ENCODE measurements around the gene HOXA6. TPM values are rescaled to one million over a fixed set of nuclear protein-coding genes. Genes with fewer than 3 reads are reported as not detected.

The HOXA6 gene
- total RNA-seq, 1 donor, result 7.6 TPM

GRCh38 chr7:27145914-27146412 lies 1.6 kb downstream of the HOXA6 start:
- peaks cover 35% of the 10 kb centered on the region for H3K4me1 ChIP-seq (ENCODE audit: insufficient read depth, low read length)
- H3K4me2 ChIP-seq (ENCODE audit: insufficient read depth, low read length), result no peak overlapping the region
- no peak for TF ChIP-seq CTCF (IDR thresholded peaks at IDR 0.05; ENCODE audit: extremely low read depth, low read depth, low read length)
- H2AFZ ChIP-seq (ENCODE audit: low read length), result no peak overlapping the region
- peaks cover 13% of the 10 kb centered on the region for H4K20me1 ChIP-seq (ENCODE audit: insufficient read depth, low read length)
- H3K79me2 ChIP-seq (ENCODE audit: insufficient read depth, low read length), result peaks cover 99% of the 10 kb centered on the region
- H3K9me3 ChIP-seq (ENCODE audit: low read depth, low read length), result no peaks in the 10 kb centered on the region
- H3K27ac ChIP-seq (ENCODE audit: low read depth, low read length), result no peak overlapping the region
- no peak overlapping the region for H3K4me3 ChIP-seq (ENCODE audit: insufficient read depth, low read length)
- H3K36me3 ChIP-seq (ENCODE audit: insufficient read depth, low read length), result peaks cover 46% of the 10 kb centered on the region
- H3K27me3 ChIP-seq (ENCODE audit: insufficient read depth, low read length), result no peaks in the 10 kb centered on the region
- peak; percentile 86 for DNase-seq (ENCODE audit: insufficient read length, low spot score, missing footprints)

- no peak overlapping the region for H3K27ac ChIP-seq (ENCODE audit: low read depth, low read length)
- DNase-seq (ENCODE audit: insufficient read length, low spot score, missing footprints), result peak; percentile 80
- no peaks in the 10 kb centered on the region for H3K9me3 ChIP-seq (ENCODE audit: low read depth, low read length)
- H3K4me1 ChIP-seq (ENCODE audit: insufficient read depth, low read length), result peaks cover 33% of the 10 kb centered on the region
- peaks cover 52% of the 10 kb centered on the region for H3K36me3 ChIP-seq (ENCODE audit: insufficient read depth, low read length)
- no peak overlapping the region for H3K4me3 ChIP-seq (ENCODE audit: insufficient read depth, low read length)
- peaks cover 98% of the 10 kb centered on the region for H3K79me2 ChIP-seq (ENCODE audit: insufficient read depth, low read length)
- peaks cover 9% of the 10 kb centered on the region for H4K20me1 ChIP-seq (ENCODE audit: insufficient read depth, low read length)
- H3K4me2 ChIP-seq (ENCODE audit: insufficient read depth, low read length), result no peak overlapping the region
- H3K27me3 ChIP-seq (ENCODE audit: insufficient read depth, low read length), result no peaks in the 10 kb centered on the region
- TF ChIP-seq CTCF (IDR thresholded peaks at IDR 0.05; ENCODE audit: extremely low read depth, low read depth, low read length), result no peak
- no peak overlapping the region for H2AFZ ChIP-seq (ENCODE audit: low read length)
Measured at GRCh38 chr7:27145165-27145913, 2.2 kb downstream of the HOXA6 start.

GRCh38 chr7:27144781-27145164 lies 2.8 kb downstream of the HOXA6 start:
- peaks cover 27% of the 10 kb centered on the region for H3K4me1 ChIP-seq (ENCODE audit: insufficient read depth, low read length)

More at GRCh38 chr7:27144781-27145164, 2.8 kb downstream of the HOXA6 start:
- Histone ChIP-seq H3K9me3 (ENCODE audit: low read depth, low read length) (no peaks in the 10 kb centered on the region), H3K27me3 (ENCODE audit: insufficient read depth, low read length) (no peaks in the 10 kb centered on the region), H3K36me3 (ENCODE audit: insufficient read depth, low read length) (peaks cover 58% of the 10 kb centered on the region), H4K20me1 (ENCODE audit: insufficient read depth, low read length) (peaks cover 4% of the 10 kb centered on the region), H2AFZ (ENCODE audit: low read length) (no peak overlapping the region), H3K27ac (ENCODE audit: low read depth, low read length) (no peak overlapping the region), H3K79me2 (ENCODE audit: insufficient read depth, low read length) (peaks cover 94% of the 10 kb centered on the region), H3K4me3 (ENCODE audit: insufficient read depth, low read length) (no peak overlapping the region), H3K4me2 (ENCODE audit: insufficient read depth, low read length) (no peak overlapping the region)
- peak; percentile 88 for DNase-seq (ENCODE audit: insufficient read length, low spot score, missing footprints)
- no peak for TF ChIP-seq CTCF (IDR thresholded peaks at IDR 0.05; ENCODE audit: extremely low read depth, low read depth, low read length)
